ENCODE data around the gene VSIG10. TPM values are rescaled to one million over a fixed set of nuclear protein-coding genes. Genes with fewer than 3 reads are reported as not detected.

Gene VSIG10
- total and polyA plus RNA-seq, 2 of the 13 experiments (the other 11 are each of a cell fraction or from before 2014, with no cell fraction given) = 25.6 to 42.5 TPM

DNA sequence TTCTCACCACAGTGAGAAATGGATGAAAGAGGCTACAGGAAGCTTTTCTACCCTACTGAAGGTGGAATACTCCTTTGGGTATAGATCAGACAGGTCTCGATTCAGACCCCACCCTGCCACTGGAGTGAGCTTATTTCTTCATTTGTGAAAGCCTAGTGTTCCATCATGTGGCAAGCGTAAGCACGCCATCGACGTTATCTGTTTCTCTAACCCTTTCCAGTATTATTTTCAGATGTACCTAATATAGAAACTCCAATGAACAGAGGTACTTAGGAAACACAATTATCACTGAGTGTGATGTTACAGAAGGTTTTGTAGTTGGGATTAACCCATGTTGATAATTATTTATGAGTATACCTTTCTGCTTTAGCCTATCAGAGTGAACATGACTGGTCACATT lies 44.5 kb upstream of the VSIG10 start:
- peaks cover 17% of the 10 kb centered on the region for H3K4me1 ChIP-seq (ENCODE audit: insufficient read depth, low read length)
- DNase-seq (ENCODE audit: low spot score) (no peak), ATAC-seq (no peak; the same call in 2 of the 3 replicates), FAIRE-seq (no peak)
- H3K27ac ChIP-seq (ENCODE audit: extremely low read length, insufficient read depth, low read length) = no peak overlapping the region
- peaks cover 22% of the 10 kb centered on the region for H4K20me1 ChIP-seq (ENCODE audit: insufficient read depth, low read length)
- 94% methylated on average over 5 of the region's 5 CpGs for WGBS (ENCODE audit: low lambda C conversion rate)
- H3K4me3 ChIP-seq (replicated peaks in 1 of 3; ENCODE audit: insufficient read depth in 1 of 3, low read depth in 2 of 3, low read length in 3 of 3) = no peak overlapping the region
- intact Hi-C loops (cut with micrococcal nuclease; ENCODE audit: unreplicated experiment) (no loop called here), in situ Hi-C loops (cut with HindIII; ENCODE audit: extremely low pct_ligation_motif_present, low pct_unique_long_range_greater_than_20kb) (no loop called here)
- no peak overlapping the region for H2AFZ ChIP-seq (ENCODE audit: low read length)
- ChIA-PET POLR2A (interaction anchor here (0.9 to 1.5 kb wide), 4 partner anchors 9 to 27 kb away, joined by 3 to 7 read pairs (median 4); partner anchors contain the start of gene PEBP1), CTCF (ENCODE audit: low intra/inter-chr PET ratio, low total read pairs) (no interaction called here)
- no peaks in the 10 kb centered on the region for H3K27me3 ChIP-seq (ENCODE audit: control insufficient read depth in 1 of 2, insufficient read depth in 2 of 2, low read length in 2 of 2)
- H3K9me3 ChIP-seq (ENCODE audit: low read length) = no peaks in the 10 kb centered on the region
- H3K79me2 ChIP-seq (ENCODE audit: insufficient read depth, low read length) = peaks cover 3% of the 10 kb centered on the region
- no peak overlapping the region for H3K9ac ChIP-seq (ENCODE audit: insufficient read depth, low read depth, low read length)
- no peak for TF ChIP-seq TCF7 (IDR thresholded peaks at IDR 0.05; ENCODE audit: low read depth)
- TF ChIP-seq AGO2 (optimal IDR thresholded peaks at IDR 0.05; ENCODE audit: low read depth, low read length) = peak; percentile 62
- TF ChIP-seq, protein P1, sequence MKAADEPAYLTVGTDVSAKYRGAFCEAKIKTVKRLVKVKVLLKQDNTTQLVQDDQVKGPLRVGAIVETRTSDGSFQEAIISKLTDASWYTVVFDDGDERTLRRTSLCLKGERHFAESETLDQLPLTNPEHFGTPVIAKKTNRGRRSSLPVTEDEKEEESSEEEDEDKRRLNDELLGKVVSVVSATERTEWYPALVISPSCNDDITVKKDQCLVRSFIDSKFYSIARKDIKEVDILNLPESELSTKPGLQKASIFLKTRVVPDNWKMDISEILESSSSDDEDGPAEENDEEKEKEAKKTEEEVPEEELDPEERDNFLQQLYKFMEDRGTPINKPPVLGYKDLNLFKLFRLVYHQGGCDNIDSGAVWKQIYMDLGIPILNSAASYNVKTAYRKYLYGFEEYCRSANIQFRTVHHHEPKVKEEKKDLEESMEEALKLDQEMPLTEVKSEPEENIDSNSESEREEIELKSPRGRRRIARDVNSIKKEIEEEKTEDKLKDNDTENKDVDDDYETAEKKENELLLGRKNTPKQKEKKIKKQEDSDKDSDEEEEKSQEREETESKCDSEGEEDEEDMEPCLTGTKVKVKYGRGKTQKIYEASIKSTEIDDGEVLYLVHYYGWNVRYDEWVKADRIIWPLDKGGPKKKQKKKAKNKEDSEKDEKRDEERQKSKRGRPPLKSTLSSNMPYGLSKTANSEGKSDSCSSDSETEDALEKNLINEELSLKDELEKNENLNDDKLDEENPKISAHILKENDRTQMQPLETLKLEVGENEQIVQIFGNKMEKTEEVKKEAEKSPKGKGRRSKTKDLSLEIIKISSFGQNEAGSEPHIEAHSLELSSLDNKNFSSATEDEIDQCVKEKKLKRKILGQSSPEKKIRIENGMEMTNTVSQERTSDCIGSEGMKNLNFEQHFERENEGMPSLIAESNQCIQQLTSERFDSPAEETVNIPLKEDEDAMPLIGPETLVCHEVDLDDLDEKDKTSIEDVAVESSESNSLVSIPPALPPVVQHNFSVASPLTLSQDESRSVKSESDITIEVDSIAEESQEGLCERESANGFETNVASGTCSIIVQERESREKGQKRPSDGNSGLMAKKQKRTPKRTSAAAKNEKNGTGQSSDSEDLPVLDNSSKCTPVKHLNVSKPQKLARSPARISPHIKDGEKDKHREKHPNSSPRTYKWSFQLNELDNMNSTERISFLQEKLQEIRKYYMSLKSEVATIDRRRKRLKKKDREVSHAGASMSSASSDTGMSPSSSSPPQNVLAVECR (CRISPR knock-in tag; IDR thresholded peaks at IDR 0.05; ENCODE audit: borderline replicate concordance) = no peak
- TF ChIP-seq, protein P2, sequence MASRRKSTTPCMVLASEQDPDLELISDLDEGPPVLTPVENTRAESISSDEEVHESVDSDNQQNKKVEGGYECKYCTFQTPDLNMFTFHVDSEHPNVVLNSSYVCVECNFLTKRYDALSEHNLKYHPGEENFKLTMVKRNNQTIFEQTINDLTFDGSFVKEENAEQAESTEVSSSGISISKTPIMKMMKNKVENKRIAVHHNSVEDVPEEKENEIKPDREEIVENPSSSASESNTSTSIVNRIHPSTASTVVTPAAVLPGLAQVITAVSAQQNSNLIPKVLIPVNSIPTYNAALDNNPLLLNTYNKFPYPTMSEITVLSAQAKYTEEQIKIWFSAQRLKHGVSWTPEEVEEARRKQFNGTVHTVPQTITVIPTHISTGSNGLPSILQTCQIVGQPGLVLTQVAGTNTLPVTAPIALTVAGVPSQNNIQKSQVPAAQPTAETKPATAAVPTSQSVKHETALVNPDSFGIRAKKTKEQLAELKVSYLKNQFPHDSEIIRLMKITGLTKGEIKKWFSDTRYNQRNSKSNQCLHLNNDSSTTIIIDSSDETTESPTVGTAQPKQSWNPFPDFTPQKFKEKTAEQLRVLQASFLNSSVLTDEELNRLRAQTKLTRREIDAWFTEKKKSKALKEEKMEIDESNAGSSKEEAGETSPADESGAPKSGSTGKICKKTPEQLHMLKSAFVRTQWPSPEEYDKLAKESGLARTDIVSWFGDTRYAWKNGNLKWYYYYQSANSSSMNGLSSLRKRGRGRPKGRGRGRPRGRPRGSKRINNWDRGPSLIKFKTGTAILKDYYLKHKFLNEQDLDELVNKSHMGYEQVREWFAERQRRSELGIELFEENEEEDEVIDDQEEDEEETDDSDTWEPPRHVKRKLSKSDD (CRISPR knock-in tag; IDR thresholded peaks at IDR 0.05; ENCODE audit: low read depth) = no peak
- peak; percentile 44 for TF ChIP-seq RBM22 (optimal IDR thresholded peaks at IDR 0.05; ENCODE audit: low read length)
- no TSS peak for BruUV-seq (replicated peaks)
- H3K36me3 ChIP-seq (replicated peaks in 1 of 2; ENCODE audit: control insufficient read depth in 1 of 2, insufficient read depth in 2 of 2, low read length in 2 of 2) = peaks cover 23 to 58% of the 10 kb centered on the region in 2 experiments; a peak in 4 of 5 replicates
- no peak overlapping the region for H3K4me2 ChIP-seq (ENCODE audit: low read depth, low read length)
